Ureter (tissue), 1 donor: ENCODE results near the gene PRPF6. TPM values are rescaled to one million over a fixed set of nuclear protein-coding genes. Genes with fewer than 3 reads are reported as not detected.
A peak's percentile ranks its signal among the peaks of the same experiment; 100 is the strongest.
"Not testable (repeated sequence)": the region's sequence is repeated elsewhere in the genome, so short reads cannot be mapped to it uniquely, and the experiment has no call there.

Experiments used
- DNase-seq: peaks from one replicate; pipeline ENCODE4 v3.0.0-alpha.2; 2020; ENCODE audit warnings: low spot score
- total RNA-seq: library from RNA; stranded (reverse); gene quantifications from one replicate; pipeline ENCODE4 v1.2.4, GENCODE V29; 2023
- donor health status: DM: yes; HTN: yes; CAD: no.

Gene PRPF6
- total RNA-seq, 1 donor from 2014 or later = 75.0 TPM

DNA sequence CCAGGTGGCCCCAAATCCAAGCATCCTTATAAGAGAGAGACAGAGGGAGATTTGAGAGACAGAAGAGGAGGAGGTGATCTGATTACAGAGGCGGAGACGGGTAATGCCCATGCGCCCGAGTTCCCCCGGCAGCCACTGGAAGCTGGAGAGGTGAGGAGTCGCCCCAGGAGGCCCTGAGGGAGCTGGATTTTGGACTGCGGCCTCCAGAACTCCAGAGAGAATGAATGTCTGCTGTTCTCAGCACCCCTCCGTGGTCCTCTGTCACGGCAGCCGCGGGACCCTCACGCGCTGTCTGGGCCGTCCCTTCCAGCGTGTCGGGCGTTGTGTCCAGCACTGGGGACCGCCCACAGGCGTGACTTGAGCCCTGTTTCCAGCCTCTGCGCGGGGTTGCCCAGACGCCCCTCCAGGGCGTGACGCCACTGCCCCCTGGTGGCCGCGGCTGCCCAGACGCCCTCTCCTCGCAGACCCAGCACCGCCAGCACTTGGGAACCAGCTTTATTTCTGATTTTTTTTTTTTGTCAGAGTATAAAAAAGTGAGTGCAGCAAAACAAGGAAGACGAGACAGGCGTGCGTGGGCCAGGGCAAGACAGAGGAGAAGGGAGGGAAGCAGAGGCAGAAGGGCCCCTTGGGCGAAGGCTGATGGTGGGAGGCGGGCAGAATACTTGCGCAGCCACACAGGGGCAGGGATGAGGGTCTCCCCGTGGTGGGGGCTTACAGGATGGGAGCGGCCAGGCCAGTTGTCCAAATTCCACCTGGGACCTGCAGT, 7.1 kb upstream of the PRPF6 start:
- peak; percentile 88 for DNase-seq

DNA sequence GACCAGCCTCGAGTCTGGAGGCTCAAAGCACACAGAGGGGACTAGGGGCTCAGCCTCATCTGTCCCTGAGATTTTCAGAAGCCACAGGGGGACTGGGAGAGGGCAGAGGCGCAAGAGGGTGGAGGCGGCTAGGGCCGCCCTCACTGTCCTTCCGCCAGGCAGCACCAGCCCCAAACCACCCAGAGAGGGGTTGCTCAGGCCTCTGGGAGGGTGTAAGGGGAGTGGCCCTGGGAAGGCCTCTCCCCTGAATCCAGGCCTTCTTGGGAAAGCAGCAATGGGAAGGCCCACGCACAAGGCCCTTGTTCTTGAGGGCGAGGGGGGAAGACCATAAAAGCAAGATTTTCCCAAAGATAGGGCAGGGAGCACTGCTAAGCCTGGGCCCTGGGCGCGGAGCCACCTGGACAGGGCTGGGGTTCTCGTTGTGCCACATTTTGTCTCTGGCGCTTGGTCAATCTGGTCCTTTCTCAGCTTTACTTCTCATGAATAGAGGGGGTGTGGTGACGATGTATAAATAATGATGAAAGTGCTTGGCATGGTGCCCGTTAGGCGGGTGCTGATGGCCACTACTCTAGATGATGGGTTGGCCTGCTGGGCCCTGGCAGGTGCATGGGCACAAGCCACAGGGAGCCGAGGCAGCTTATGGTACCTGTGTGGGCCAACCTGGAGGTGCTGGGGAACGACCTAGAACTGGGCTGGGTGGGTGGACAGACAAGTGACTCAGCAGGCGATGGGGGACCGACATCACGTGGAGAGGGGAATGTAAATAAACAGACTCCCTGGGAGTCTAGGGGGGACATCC, 6.3 kb upstream of the PRPF6 start:
- DNase-seq = peak; percentile 65

DNA sequence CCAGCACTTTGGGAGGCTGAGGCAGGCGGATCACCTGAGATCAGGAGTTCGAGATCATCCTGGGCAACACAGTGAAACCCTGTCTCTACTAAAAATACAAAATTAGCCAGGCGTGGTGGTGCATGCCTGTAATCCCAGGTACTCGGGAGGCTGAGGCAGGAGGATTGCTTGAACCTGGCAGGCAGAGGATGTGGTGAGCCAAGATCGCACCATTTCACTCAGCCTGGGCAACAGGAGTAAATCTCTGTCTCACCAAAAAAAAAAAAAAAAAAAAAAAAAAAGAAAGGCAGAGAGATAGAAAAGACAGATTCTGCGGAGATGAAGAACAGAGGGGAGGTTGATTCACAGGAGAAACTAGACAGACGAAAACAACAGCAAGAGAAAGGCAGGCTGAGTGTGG, 4.4 kb upstream of the PRPF6 start:
- not testable (repeated sequence) for DNase-seq

DNA sequence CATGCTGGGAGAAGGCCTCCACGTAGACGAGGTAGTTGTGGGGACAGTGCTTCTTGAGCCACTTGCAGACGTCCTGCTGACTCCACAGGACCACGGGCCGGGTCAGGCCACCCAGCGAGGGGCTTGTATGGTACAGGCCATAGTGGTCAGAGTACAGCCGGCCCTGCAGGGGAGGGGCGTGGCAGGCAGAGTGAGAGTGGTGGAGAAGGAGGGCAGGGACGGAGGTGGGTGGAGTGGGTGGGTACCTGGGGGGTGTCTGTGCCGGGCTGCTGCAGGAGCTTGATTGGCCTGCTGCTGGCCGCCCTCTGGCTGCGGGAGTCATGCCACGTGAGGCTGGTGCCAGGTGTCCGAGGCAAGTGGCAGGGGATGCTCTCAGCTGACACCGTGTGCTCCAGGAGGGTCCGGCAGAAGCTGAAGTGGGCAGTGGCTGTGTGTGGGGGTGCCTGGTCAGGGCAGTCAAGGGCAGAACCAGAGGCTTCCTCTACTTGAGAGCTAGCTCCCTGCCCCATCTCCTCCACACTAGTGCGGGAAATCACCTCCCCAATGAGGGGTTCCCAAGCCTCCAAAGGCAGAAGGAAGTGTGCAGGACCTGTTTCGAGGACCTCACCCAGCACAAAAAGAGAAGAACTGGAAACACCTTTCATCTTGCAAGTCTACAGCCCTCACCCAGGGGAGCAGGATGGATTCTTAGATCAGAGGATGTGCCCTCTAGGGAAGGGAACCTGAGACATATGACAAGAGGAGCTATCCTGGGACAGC, 3.8 kb upstream of the PRPF6 start:
- no peak for DNase-seq

DNA sequence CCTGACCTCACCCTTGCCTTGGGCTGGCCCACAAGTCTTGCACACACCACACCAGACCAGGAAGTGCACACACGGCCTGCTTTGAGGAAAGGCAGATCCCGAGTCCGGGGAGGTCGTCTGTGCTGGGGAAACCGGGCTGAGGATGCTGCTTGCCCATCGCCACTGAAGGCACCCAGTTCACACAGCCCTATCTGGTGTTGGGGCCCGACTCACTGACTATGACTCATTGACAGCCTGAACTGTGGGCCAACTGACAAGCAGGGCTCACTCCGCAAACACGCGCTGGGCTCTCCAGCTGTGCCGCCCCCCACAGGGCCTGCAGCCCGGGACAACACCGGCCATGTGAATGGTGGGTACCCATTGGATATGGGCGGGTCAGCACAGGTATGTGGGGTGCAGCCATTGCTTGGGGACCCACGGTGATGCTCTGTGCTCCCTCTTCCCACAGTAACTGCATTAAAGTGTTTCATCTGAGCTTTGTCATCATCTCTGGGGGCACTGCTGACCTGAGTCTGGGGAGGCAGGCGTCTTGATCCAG, 3.1 kb upstream of the PRPF6 start:
- DNase-seq = no peak

DNA sequence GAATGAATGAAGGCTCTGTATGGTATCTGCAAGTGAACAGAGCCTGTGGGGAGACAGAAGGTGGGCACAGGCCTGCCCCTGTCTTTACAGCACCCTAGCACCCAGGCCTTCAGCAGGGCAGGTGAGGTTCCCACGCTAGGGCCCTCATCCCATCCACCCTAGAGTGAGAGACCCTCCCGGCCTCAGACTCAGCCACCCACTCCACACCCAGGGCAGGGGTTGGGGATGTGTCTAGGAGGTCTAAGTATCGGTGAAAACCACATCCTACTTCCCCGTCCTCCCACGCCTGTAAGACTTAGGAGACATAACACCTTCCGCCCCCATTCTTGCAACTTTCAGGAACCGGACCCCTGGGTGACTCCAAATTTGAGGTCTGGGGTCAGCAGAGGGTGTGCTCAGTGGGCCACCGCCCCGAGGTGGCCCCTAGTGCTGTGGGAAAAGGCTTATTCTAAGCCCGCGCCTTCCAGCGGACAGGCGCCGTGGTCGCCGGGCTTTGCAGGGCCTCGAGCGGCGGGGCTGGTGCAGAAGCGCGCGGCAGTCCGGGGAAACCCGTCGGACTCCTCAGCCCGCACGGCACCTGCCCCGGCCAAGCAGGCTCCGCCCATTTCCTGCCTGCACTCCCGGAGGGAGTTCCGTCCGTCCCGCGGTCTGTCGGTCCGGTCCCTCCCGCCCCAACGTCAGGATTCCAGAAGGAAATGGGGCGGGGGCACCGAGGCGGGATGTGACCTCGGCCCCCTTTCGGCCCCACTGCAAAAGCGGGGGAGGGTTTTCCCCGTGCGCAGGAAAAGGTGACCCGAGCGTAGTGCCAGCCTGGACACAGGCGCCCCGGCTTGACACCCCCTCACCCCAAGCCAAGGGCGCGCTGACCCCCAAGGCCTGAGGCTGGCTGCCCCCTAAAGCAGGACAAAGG, 2.4 kb upstream of the PRPF6 start:
- peak; percentile 82 for DNase-seq

DNA sequence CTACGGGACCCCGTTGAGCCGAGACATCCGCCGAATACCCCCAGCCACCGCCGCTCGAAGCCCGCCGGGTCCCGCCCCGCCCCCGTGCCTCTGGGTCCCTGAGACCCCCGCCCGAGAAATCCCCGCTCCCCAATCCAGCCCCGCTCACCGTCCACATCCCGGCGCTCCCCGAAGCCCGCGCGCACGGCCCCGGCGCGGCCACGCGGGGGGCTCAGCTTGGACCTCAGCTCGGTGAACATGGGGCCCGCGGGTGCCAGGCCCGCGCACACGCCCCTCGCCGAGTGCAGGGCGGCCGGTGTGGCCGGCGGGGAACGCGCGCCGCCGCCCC, 1.7 kb upstream of the PRPF6 start:
- no peak for DNase-seq

DNA sequence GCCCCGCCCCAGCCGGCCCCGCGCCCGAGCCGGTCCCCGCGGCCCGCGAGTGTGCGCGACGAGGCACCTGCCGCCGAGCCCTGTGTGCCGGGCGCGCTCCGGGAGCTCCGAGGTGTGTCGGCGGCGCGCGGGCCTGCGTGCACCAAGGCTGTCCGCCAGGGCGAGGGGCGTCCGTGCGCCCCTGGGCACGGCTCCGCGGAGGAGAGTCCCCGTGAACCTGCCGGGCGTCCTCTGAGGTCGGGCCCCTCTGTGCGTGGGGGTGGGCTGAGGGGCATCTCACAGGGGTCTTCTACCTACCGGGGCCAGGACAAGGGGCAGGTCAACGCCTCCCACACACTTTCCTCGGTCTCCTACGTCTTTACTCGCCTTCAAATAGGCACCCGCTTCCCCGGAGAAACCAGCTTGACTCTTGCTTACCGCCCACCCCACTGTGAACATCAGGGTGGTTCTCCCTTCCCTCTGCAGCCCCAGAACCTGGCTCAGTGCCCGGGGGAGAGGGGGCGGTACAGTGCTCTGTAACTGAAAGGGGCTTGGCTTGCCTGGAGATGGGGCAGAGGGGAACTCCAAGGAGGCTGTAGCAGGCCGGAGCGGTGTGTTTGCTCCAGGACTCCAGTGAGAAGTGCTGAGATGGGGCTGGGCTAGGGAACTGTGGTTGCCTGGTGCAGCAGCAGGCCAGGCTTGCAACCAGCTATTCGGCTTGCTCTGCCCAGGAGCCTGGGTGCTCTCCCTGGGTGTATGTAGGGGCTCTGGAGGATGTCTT, 1.2 kb upstream of the PRPF6 start, which contains the start of gene SAMD10:
SAMD10 (minus strand) TSS at position 86 of the 760 bp plus-strand sequence. CDS start 175 bp downstream, outside the sequence.
- no peak for DNase-seq

DNA sequence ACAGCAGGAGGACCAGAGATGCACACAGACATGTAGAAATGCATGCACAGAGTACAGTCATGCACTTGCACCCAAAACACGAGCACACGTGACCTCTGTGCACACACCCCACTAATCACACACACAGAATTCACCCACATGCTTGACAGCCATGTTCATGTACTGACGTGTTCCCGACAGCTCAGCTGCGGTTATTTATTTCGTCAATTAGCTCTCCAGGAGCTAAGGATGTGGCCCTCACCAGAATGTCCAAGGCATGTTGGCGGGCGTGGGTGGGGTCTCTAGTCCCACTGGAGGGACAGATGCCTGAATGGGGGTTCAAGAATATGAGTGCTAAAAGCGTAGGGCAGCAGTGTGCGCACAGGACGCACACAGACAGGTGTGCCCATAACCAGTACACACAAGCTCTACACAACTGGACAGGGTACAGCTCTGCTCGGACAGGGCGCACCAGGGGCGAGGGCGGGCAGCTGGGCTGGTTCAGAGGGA, 571 bp upstream of the PRPF6 start:
- DNase-seq = no peak

DNA sequence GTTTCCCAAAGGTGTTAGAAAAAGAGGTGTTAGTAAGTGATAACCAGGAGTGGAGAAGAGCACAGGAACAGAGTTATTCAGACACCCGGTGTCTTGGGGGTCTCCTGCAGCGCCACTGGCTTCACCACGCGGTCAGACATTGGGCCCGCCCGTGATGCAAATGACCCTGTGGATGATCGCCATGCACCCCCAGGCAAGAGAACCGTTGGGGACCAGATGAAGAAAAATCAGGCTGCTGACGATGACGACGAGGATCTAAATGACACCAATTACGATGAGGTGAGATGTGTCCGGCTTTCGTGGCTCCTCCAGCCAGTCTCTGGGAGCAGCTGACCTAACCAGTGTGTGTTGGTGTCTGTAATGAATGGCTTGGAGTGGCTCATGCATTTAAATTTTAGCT, 2.0 kb downstream of the PRPF6 start:
- DNase-seq = no peak

DNA sequence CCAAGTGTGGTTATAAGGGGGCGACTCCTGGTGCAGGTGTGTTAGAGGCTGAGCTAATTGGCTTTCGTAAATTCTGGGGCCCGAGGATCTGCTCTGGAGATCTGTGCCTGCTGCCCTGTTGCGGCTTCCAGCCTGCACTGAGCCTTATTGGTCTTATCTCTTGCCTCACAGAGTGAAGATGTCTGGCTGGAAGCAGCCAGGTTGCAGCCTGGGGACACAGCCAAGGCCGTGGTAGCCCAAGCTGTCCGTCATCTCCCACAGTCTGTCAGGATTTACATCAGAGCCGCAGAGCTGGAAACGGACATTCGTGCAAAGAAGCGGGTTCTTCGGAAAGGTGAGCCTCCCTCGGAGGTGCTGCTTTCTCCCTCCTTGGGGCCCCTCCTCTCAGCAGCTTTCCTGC, 20.0 kb downstream of the PRPF6 start:
- DNase-seq = no peak

DNA sequence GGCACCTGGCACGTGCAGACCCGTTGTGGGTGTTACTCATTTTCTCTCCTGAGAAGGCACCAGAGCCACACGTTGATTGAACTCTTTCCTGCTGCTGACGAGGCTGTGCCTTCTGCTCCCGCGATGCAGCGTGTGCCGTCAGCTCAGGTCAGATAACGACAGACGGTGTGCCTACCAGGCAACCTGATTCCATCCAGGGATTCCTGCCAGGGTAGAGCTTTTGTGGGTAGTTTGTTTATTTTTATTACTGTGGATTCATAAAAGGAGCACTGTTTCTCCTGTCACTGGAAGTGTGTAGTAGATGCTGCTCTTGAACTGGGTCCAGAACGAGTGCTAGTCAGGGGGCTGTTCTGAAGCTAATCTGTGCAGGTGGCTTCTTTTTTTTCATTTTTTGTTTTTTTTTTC, 20.7 kb downstream of the PRPF6 start:
- no peak for DNase-seq

DNA sequence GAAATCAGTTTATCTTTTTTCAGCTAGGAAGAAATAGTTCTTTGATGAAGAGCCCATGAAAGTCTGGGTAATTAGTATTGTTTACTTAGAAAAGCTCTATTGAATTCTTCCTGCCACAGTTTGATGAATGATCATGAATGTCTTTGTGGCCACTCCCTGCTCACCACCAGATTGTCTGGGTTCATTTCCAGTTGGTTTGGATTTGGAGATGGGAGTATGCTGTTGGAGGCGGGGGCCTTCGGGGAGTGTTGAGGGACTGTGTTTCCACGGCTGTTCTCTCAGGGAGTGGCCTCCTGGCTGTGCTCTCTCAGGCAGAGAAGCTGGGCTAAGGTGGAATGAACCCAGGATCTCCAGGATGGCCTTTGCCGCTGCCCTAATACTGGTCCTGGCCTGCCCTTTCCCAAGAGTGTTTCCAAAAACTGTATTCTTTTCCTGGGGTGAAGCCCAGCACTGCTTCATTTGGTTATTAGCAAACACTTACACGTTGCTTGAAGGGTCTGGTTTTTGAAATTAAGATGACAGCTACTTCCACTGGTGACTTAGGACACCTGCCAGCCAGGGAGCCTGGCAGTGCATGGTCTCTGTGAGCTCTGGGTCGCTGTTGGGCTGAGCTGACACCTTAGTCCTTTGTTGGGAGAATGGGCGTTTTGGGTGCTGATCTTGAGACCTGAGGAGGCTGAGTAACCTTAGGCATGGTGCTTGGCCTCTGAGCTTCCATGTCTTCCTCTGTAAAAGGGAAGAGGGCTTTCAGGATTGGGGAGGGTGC, 23.2 kb downstream of the PRPF6 start:
- no peak for DNase-seq

DNA sequence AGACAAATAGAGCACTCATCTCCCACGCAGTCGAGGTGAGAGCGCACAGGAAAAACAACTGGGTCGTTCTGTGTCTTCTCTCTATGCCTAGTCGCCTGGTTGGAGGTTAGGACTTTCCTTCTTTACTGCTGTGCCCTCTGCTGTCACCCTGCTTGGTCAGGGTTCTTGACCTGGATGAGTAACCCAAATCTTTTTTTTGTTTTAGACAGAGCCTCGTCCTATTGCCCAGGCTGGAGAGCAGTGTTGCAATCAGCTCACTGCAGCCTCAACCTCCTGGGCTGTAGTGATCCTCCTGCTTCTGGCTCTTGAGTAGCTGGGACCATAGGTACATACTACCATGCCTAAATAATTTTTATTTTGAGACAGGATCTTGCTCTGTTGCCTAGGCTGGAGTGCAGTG, 24.5 kb downstream of the PRPF6 start:
- no peak for DNase-seq

DNA sequence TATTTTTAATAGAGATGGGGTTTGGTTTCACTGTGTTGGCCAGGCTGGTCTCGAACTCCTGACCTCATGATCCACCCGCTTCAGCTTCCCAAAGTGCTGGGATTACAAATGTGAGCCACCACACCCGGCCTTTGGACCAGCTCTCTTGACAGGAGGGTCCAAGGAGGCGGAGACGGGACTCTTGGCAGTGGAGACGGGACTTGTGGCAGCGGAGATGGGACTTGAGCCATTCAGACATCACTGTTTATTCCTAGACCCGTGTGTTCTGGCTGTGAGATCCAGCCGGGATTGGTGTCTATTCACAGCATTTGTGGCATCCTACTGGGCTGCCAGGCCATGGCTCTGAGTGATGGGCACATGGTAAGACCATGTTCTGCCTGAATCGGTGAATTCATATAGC, 25.6 kb downstream of the PRPF6 start:
- no peak for DNase-seq

DNA sequence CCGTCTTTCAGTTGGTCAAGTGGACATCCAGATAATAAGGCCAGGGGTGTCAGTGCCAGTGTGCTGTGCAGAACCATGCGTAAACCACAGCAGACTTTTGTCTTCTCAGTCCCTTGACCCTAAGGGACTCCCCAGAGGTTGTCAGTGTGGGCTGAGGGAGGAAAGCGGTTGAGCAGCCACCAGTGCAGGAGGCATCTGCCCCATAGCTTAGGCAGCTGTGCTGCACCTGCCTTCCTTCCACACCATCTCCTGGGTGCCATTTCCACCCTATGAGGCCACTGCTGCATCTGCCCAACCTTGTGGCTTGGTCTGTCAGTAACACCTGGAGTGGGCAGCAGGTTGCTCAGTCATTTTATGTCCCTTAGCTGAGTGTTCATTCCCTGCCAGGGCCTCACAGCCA, 26.0 kb downstream of the PRPF6 start:
- DNase-seq = no peak

DNA sequence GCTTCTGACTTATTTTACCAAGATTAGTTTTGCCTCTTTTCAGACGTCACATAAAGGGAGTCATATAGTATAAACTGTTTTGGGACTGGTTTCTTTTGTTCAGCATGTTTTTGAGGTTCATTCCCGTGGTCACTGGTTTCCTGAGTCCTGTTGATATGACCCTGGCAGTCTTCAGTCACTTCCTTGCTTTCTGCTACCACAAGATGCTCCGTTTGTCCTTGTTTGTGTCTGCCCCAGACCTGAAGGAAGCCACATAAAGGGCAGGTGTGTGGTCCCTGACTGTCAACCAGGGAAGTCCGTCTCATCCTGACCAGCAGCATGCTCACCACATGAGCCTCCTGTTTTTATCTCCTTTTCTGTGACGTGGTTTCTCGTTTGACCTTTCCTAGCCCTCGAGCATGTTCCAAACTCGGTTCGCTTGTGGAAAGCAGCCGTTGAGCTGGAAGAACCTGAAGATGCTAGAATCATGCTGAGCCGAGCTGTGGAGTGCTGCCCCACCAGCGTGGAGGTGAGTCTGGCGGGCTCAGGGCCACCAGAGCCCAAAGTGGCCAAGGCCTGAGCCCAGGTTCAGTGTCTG, 29.0 kb downstream of the PRPF6 start:
- no peak for DNase-seq

DNA sequence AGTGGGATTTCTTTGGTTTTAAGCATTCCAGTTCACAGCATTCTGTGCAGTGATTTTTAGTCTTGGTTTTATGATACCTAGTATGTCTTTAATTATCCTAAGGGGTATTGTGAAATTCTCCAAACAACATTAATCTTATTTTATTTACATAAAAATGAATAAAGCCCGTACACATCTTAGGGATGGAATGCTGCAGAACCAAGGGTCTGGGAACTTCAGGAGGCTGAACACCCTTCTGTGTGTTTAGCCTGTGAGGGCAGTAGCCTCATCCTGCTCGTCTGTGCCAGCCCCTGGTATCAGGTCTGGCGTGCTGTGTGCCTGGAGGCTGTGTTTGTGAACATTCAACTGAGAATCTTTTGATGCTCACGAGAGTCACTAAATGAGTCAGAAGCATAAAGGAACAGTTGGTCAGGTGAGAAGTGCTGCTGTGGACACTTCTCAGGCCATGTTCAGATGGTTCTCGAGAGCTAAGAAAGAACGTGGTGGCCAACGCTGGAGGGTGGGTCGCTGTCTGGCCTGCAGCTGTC, 29.8 kb downstream of the PRPF6 start:
- no peak for DNase-seq

DNA sequence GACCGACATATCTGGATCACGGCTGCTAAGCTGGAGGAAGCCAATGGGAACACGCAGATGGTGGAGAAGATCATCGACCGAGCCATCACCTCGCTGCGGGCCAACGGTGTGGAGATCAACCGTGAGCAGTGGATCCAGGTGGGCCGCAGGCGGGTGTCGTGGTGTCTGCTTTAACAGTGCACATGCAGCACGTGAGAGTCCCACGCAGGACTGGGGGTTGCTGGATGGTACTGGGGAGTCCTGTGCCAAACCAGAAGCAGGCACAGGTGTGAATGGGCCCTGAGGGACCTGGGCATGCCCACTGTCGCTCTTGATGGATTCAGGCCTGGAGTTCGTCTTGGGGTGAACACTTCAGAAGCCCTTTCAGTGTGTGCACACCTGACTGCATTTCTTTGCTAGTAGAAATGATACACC, 30.4 kb downstream of the PRPF6 start:
- no peak for DNase-seq
